Tibial nerve (tissue), 4 donors: ENCODE data around the gene CNTNAP4. TPM values are rescaled to one million over a fixed set of nuclear protein-coding genes. Genes with fewer than 3 reads are reported as not detected.

ENCODE experiments used
- DNase-seq, 2 donors: peaks; one replicate each; pipeline ENCODE4 v3.0.0-alpha.2; 2019; ENCODE audit warnings: low spot score in 2 of 2
- H3K27ac ChIP-seq, 4 donors: fragments of 200-600 bp; sonication (generic) in 3 of 4; one replicate each; pipeline ENCODE4 v1.5.1; 2017 to 2019; ENCODE audit warnings: mild to moderate bottlenecking in 1 of 4
- H3K27me3 ChIP-seq, 2 donors: fragments of 200-600 bp; sonication (generic) in 1 of 2; one replicate each; pipeline versions ENCODE4 v1.5.1 to v1.6.0; 2017 to 2019
- H3K36me3 ChIP-seq, 3 donors: fragments of 200-600 bp; sonication (generic); one replicate each; pipeline ENCODE4 v1.5.1; 2018 to 2019
- H3K4me1 ChIP-seq, 4 donors: fragments of 200-600 bp; sonication (generic) in 3 of 4; one replicate each; pipeline ENCODE4 v1.5.1; 2017 to 2019
- H3K4me3 ChIP-seq, 4 donors: fragments of 200-600 bp; sonication (generic) in 3 of 4; one replicate each; pipeline ENCODE4 v1.5.1; 2017 to 2019; ENCODE audit warnings: mild to moderate bottlenecking in 1 of 4, moderate library complexity in 1 of 4
- H3K9me3 ChIP-seq, 4 donors: fragments of 200-600 bp; sonication (generic) in 3 of 4; one replicate each; pipeline ENCODE4 v1.5.1; 2017 to 2019
- CTCF ChIP-seq, 5 experiments: fragments of 200-600 bp in 3 of 5; fragments of 450-650 bp in 2 of 5; sonication (generic) in 3 of 5; IDR thresholded peaks; one replicate each; pipeline ENCODE4 v1.5.1; 2016 to 2019; ENCODE audit warnings: antibody characterized with exemption in 5 of 5, mild to moderate bottlenecking in 3 of 5, moderate library complexity in 2 of 5
- EP300 ChIP-seq, 2 donors: sonication (generic); formaldehyde crosslinking; IDR thresholded peaks; one replicate each; pipeline ENCODE4 v1.6.1; 2017; ENCODE audit warnings: antibody characterized with exemption in 2 of 2, mild to moderate bottlenecking in 1 of 2
- POLR2A ChIP-seq, 2 donors: fragments of 450-650 bp; IDR thresholded peaks; one replicate each; pipeline ENCODE4 v1.6.1; 2017; ENCODE audit warnings: antibody characterized with exemption in 2 of 2, mild to moderate bottlenecking in 2 of 2, moderate library complexity in 2 of 2
- WGBS, 2 donors: methylation state at CpG; one replicate each; pipeline ENCODE4 v1.1.5; 2018; 5-methylcytosine and 5-hydroxymethylcytosine counted together
- total RNA-seq, 4 donors: library from RNA; depleted of rRNA; stranded (reverse); fragments of >200 nt; gene quantifications; one replicate each; pipeline ENCODE4 v1.1.0, GENCODE V29; 2016

The CNTNAP4 gene
- total RNA-seq, 4 donors from 2014 or later, result 0.22 to 0.30 TPM; not detected in 2

- H3K4me3 ChIP-seq, result no peak overlapping the region
- no peak for DNase-seq
- WGBS, 2 donors, result 73 to 83% methylated on average over 1 of the region's 1 CpG
These were observed 263.9 kb downstream of the CNTNAP4 start for GRCh38 chr16:76541070-76541469.

GRCh38 chr16:76565542-76565941 is 288.3 kb downstream of the CNTNAP4 start:
- H3K9me3 ChIP-seq, result no peaks in the 10 kb centered on the region
- WGBS, 2 donors, result 63 to 65% methylated on average over 2 of the region's 2 CpGs
- no peaks in the 10 kb centered on the region for H3K36me3 ChIP-seq
- no peak for TF ChIP-seq POLR2A (IDR thresholded peaks at IDR 0.05)
- no peak for TF ChIP-seq CTCF (IDR thresholded peaks at IDR 0.05)
- TF ChIP-seq EP300 (IDR thresholded peaks at IDR 0.05), result no peak
- no peak overlapping the region for H3K27ac ChIP-seq
- no peak overlapping the region for H3K4me3 ChIP-seq
- no peak for DNase-seq
- H3K4me1 ChIP-seq, result no peaks in the 10 kb centered on the region
- H3K27me3 ChIP-seq, result no peaks in the 10 kb centered on the region

More at GRCh38 chr16:76541070-76541469, 263.9 kb downstream of the CNTNAP4 start:
- TF ChIP-seq CTCF (IDR thresholded peaks at IDR 0.05) (no peak), POLR2A (IDR thresholded peaks at IDR 0.05) (no peak), EP300 (IDR thresholded peaks at IDR 0.05) (no peak)
- Histone ChIP-seq H3K36me3 (no peaks in the 10 kb centered on the region), H3K4me1 (no peaks in the 10 kb centered on the region), H3K27me3 (no peaks in the 10 kb centered on the region), H3K9me3 (no peaks in the 10 kb centered on the region), H3K27ac (no peak overlapping the region)

- H3K27ac ChIP-seq, result no peak overlapping the region
- H3K27me3 ChIP-seq, result no peaks in the 10 kb centered on the region
- no peaks in the 10 kb centered on the region for H3K9me3 ChIP-seq
- H3K36me3 ChIP-seq, result no peaks in the 10 kb centered on the region
- no peak for DNase-seq
- no peak overlapping the region for H3K4me3 ChIP-seq
- no peaks in the 10 kb centered on the region for H3K4me1 ChIP-seq
- TF ChIP-seq POLR2A (IDR thresholded peaks at IDR 0.05) (no peak), EP300 (IDR thresholded peaks at IDR 0.05) (no peak), CTCF (IDR thresholded peaks at IDR 0.05) (no peak)
- 63 to 82% methylated on average over 3 of the region's 3 CpGs for WGBS, 2 donors
These were observed 294.6 kb downstream of the CNTNAP4 start for GRCh38 chr16:76571755-76572154.

- WGBS, 2 donors, result 90 to 93% methylated on average over 2 of the region's 2 CpGs
- no peaks in the 10 kb centered on the region for H3K27me3 ChIP-seq
- TF ChIP-seq CTCF (IDR thresholded peaks at IDR 0.05) (no peak), POLR2A (IDR thresholded peaks at IDR 0.05) (no peak)
- no peak overlapping the region for H3K27ac ChIP-seq
- no peaks in the 10 kb centered on the region for H3K4me1 ChIP-seq
- no peaks in the 10 kb centered on the region for H3K36me3 ChIP-seq
- DNase-seq, result no peak
- H3K9me3 ChIP-seq, result no peaks in the 10 kb centered on the region
- H3K4me3 ChIP-seq, result no peak overlapping the region
These were observed 296.1 kb downstream of the CNTNAP4 start for GRCh38 chr16:76573281-76573680.

- WGBS, 2 donors, result 54 to 60% methylated on average over 2 of the region's 2 CpGs
- H3K4me3 ChIP-seq, result no peak overlapping the region
- no peaks in the 10 kb centered on the region for H3K27me3 ChIP-seq
- no peaks in the 10 kb centered on the region for H3K4me1 ChIP-seq
- TF ChIP-seq EP300 (IDR thresholded peaks at IDR 0.05), result no peak
- TF ChIP-seq CTCF (IDR thresholded peaks at IDR 0.05), result no peak
- no peak for TF ChIP-seq POLR2A (IDR thresholded peaks at IDR 0.05)
- no peak overlapping the region for H3K27ac ChIP-seq
- H3K36me3 ChIP-seq, result no peaks in the 10 kb centered on the region
- no peak for DNase-seq
- H3K9me3 ChIP-seq, result no peaks in the 10 kb centered on the region
These were observed 297.4 kb downstream of the CNTNAP4 start for GRCh38 chr16:76574651-76575050.
